Liver (tissue), 3 donors: ENCODE results near the gene CHMP3.

Source experiments
- ATF3 ChIP-seq: IDR thresholded peaks from 2 replicates; pipeline ENCODE4 v1.6.1; 2016; ENCODE audit warnings: antibody characterized with exemption
- CTCF ChIP-seq: fragments of 150-350 bp; IDR thresholded peaks from 2 replicates; pipeline ENCODE4 v1.5.1; 2017; ENCODE audit warnings: improper control_type of control experiment, low read depth, low read length; ENCODE audit not compliant: missing input control
- JUND ChIP-seq, 2 donors: IDR thresholded peaks; 2 replicates each; pipeline ENCODE4 v1.6.1; 2016; ENCODE audit warnings: antibody characterized with exemption in 2 of 2
- RAD21 ChIP-seq, 2 donors: IDR thresholded peaks; 2 replicates each; pipeline ENCODE4 v1.6.1; 2016; ENCODE audit warnings: antibody characterized with exemption in 2 of 2, mild to moderate bottlenecking in 2 of 2
- donor health status: healthy.
- donor health status: healthy.

- TF ChIP-seq RAD21 (IDR thresholded peaks at IDR 0.05) (no peak), CTCF (no peak), JUND (IDR thresholded peaks at IDR 0.05) (no peak), ATF3 (no peak)
Observed at GRCh38 chr2:86507600-86507999, 55.6 kb downstream of the CHMP3 start.
